ENCODE measurements around the gene RAB4B.

- no peak for TF ChIP-seq ZNF263 (CRISPR knock-in tag; IDR thresholded peaks at IDR 0.05; ENCODE audit: low read depth)
- TF ChIP-seq PREB (CRISPR knock-in tag; IDR thresholded peaks at IDR 0.05; ENCODE audit: borderline replicate concordance), result no peak
- TF ChIP-seq CTCF (IDR thresholded peaks at IDR 0.05), result no peak
- no peak for TF ChIP-seq ZNF232 (CRISPR knock-in tag; IDR thresholded peaks at IDR 0.05)
- no peak for TF ChIP-seq SP1 (CRISPR knock-in tag; conservative IDR thresholded peaks at IDR 0.05)
- no peak for TF ChIP-seq FOXP4 (CRISPR knock-in tag; IDR thresholded peaks at IDR 0.05)
- no peak for TF ChIP-seq ATF2 (CRISPR knock-in tag; IDR thresholded peaks at IDR 0.05; ENCODE audit: borderline replicate concordance, low read depth)
- no peak for TF ChIP-seq ZSCAN18 (CRISPR knock-in tag; IDR thresholded peaks at IDR 0.05)
- no peak for TF ChIP-seq FOXJ3 (CRISPR knock-in tag; IDR thresholded peaks at IDR 0.05; ENCODE audit: borderline replicate concordance)
- no peak for TF ChIP-seq FOXK1 (CRISPR knock-in tag; IDR thresholded peaks at IDR 0.05)
- no peak for TF ChIP-seq SMAD3 (CRISPR knock-in tag; IDR thresholded peaks at IDR 0.05; ENCODE audit: borderline replicate concordance)
- TF ChIP-seq ZNF512 (CRISPR knock-in tag; IDR thresholded peaks at IDR 0.05; ENCODE audit: borderline replicate concordance), result no peak
- no peak for TF ChIP-seq ATF6 (CRISPR knock-in tag; IDR thresholded peaks at IDR 0.05)
Measured at GRCh38 chr19:40827386-40828247, 49.6 kb downstream of the RAB4B start.
